ENCODE measurements around the gene CD300C.

DNA sequence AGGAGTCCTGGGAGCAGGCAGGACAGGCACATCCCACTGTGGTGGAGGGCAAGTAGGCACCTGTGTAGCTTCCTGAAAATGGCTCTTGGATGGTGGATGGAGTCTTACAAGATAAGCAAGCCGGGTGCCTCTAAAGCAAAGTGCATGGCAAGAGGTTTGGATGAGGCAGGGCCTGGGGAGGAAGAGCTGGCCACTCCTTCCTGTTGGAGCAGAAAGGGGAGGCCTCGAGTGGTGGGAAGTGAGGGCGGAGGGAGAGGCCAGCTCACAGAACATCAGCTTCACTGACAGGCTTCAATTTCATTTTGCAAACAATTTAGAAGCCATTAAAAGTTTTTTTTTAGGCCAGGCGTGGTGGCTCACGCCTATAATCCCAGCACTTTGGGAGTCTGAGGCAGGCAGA, 48.4 kb downstream of the CD300C start:
- TF ChIP-seq, protein P1, sequence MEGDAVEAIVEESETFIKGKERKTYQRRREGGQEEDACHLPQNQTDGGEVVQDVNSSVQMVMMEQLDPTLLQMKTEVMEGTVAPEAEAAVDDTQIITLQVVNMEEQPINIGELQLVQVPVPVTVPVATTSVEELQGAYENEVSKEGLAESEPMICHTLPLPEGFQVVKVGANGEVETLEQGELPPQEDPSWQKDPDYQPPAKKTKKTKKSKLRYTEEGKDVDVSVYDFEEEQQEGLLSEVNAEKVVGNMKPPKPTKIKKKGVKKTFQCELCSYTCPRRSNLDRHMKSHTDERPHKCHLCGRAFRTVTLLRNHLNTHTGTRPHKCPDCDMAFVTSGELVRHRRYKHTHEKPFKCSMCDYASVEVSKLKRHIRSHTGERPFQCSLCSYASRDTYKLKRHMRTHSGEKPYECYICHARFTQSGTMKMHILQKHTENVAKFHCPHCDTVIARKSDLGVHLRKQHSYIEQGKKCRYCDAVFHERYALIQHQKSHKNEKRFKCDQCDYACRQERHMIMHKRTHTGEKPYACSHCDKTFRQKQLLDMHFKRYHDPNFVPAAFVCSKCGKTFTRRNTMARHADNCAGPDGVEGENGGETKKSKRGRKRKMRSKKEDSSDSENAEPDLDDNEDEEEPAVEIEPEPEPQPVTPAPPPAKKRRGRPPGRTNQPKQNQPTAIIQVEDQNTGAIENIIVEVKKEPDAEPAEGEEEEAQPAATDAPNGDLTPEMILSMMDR (conservative IDR thresholded peaks at IDR 0.05 in 1 of 2, IDR thresholded peaks at IDR 0.05 in 1 of 2; ENCODE audit: low read depth in 1 of 2, low read length in 2 of 2): no peak
- TF ChIP-seq EZH2 (IDR thresholded peaks at IDR 0.05; ENCODE audit: low read length, missing control alignments): no peak
